Activated CD4-positive, alpha-beta T cell treated with anti-CD3 and anti-CD28 coated beads, Interleukin-2, amount 50 U/mL, for 48 hours (primary cell): Measurements from ENCODE around the gene PXK.

ENCODE experiments used
- DNase-seq, 2 experiments: peaks; one replicate each; pipeline ENCODE4 v3.0.0-alpha.2; 2020

Gene PXK

DNA sequence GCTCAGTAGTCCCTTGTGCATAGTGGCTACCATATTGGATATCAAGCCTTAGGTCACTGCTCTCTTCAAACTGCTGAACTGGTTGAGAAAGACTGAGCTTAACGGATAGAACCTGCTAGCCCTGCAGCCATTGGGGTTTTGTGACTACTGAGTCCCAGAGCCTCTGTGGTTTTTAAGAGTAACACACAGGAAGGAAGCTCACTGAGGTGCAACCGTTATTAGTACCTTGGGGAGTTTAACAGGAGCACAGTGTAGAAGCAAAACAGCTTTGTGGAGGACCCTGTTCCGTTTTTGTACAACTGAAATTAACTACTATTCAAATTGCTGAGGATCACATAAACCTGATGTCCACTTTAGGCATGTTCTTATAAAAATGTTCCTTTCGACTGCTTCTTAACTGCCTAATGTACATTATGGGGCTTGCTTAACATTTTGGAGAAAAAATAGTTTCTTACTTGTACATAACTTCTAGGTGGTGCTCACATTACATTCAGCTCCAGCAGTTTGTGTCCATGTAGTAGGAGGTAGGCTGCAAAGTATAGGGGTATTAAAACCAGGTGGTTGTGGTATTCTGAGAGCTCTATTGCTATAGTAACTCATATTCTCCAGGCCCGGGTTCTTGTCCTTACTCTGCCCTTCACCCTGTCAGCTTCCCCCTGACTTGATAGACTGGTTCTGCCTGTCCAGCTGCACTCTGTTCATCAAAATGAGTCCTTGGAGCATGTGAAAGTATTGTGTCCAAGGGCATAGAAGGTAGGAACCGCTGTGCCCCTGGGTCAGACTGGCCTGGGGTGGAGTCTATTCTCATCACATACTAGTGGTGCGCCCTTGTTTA lies 17.3 kb downstream of the PXK start:
- no peak for DNase-seq

DNA sequence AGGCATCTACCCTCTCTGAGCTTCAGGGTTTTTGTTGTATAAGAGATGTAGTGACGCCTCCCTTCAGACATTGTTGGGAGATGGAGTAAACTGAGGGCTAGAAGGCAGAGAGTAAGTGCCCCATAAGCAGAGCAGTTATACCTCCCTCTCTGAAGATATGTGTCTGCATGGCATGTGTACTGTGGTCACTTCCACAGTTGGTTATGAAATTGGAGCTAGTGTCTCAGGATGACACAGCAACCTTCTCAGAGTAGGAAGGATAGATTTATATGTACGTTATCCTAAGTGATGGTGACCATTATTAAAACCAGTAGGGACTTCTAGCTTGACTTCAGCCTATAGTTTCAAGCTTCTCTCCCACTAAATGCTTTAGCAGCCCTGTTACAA lies 17.9 kb downstream of the PXK start:
- no peak for DNase-seq

DNA sequence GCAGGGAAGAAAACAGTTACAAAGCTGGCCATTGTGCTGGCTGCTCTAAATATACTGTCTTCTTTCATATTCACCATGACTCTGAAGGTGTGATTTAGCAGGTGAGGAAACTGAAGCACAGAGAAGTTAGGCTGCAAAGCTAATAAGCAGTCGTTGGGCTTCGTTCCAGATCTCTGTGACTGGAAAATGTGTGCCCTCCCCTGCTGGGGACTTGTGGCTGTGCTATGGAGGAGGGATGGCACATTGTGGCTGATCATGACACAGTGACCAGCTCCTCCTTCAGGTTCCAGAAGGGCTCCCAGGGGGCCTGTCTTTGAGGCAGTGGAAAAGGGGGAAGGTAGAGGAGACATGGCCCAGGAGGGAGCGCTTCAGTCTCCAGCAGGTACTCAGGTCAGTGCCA lies 19.2 kb downstream of the PXK start:
- DNase-seq = no peak

DNA sequence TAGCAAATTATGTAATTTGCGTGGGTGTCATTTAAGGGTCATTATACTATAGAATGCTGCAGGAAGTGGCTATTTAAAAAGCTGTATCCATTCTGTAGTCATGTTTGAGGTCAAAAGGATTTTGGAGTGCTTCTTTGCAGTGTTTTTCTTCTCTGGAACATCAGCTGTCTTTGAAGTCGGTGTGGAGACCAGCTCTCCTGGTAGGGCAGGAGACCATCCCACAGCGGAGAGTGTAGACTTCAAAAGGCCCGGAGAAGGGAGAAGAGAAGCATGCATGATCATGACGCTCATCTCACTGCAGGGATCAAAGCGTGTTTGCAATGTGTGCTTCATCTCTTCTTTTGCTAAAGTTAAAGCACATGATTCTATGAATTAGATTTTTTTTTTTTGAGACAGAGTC lies 19.9 kb downstream of the PXK start:
- DNase-seq = no peak

DNA sequence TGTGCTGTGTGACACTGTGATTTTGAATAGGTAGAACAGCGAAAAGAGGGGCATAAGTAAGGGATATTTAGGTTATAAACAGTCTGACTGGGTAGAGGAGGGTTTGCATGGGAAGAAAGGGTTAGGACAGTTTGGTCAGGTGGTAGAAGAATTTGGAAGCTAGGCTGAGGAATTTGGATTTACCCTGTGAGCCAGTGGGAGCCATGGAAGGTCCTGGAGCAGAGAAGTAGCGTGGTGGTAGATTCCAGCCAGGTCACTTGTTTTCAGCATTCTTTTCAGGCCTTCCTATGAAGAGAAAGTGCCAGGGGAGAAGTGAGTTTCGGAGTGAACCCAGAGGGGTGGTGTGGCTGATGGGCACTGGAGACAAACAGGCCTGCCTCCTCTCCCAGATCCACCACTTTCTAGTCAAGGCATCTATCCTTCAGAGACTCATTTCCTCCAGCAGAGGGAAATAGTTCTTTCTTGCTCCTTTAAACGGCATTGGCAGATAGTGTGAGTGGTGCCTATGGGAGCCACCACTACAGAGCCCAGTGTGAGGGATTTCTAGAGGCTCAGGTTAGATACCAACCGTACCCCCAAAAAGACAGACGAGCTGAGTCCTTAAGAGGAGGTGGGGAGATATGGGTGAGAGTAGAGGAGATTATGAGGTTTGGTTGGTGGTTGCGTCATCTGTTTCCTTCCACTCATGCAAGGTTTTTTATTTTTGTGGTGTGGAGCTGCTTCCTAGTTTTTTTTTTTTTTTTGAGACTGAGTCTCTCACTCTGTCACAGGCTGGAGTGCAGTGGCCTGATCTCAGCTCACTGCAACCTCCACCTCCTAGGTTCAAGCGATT lies 21.2 kb downstream of the PXK start:
- no peak for DNase-seq

DNA sequence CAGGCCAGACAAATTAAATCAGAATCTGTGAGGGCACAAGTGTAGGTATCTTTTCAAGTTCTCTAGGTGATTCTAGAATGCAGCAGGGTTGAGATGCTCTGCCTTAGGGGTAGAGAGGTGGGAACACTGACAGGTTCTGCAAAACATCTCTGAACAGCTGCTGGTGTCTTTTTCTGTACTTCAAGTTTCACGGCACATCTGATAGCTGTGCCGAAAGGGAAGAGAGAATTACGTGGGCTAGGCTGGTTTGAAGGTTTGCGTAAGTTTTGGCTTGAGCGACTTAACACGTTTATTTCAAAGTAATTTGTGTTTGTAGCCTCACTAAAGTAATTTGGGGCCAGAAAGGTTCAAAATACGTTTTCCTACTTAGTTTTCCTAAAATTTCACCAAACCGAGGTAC lies 22.5 kb downstream of the PXK start:
- DNase-seq = no peak

DNA sequence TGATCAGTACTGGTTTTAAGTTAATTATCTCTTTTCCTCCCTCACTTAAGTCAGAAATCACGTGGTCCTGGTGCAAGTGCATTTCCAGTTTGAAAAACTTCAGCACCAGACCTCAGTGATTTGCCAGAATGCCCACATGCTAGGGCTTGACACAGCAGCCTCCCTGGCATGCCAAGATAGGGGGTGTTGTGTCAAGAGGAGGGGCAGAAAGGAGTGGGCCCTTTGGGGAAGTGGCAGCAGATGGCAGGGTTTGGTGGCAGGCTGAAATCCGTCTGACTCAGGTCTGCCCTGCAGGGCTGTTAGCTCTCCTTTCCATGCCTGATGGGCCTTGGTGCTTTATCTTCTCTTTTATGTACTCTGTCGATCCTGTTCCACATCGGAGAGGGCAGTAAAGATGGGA lies 23.4 kb downstream of the PXK start:
- DNase-seq = no peak

DNA sequence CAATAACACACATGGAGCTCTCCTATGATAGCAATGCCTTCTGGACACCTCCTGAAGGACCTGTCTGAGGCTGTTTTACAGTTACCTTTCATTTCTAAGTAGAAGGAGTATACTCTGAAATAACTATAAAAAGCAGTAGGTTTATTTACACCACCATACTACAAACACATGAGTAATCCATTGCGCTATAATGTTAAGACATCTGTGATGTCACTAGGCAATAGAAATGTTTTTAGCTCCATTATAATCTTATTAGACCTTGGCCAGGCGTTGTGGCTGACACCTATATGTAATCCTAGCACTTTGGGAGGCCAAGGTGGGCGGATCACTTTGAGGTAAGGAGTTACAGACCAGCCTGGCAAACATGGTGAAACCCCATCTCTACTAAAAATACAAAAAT lies 24.7 kb downstream of the PXK start:
- no peak for DNase-seq

DNA sequence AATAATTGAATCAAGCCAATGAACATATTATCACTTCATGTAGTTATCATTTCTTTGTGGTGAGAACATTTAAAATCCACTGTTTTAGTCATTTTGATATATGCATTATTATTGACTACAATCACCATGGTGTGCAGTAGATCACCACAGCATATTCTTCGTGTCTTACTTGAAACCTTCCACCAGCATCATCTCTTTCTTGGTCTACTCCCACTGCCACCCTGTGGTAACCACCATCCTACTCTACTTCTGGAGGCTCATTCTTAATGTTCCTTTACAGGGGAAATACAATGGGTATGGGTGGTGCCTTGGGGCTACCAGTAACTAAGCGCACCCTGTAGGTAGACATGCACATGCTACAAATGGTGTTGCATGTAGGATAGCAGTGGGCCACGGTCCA lies 25.4 kb downstream of the PXK start:
- peak in 1 of 2 experiments; percentile 17 for DNase-seq

DNA sequence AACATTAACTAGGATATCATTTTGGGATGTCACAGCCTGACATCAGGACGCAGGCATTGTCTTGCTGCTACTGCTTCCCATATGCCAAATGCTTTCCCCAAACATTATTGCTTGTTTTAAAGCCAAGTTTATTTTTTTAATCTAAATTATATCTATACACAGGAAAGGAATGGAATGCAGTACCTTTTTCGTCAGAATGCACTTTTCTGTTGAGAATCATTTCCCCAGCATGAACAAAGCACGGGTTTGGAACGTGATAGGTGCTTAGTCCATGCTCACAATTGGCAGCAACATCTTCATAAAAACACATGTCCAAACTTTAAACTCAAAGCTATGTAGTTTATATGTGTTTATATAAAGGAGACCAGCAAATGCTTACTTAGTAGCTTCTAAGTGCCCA lies 26.1 kb downstream of the PXK start:
- no peak for DNase-seq

DNA sequence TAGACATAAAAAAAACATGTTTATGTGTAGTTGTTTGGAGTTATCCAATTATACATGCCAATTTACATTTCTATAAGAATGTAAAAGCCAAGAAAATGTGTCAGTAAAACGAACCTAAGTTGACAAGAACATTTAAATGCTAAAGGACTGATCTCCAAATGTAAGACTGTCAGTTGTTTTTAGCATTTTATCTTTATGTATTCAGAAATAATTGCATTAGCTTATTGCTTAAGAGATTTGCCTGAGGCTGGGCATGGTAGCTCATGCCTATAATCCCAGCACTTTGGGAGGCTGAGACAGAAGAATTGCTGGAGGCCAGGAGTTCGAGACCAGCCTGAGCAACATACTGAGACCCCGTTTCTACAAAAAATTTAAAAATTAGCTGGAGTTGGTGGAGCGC lies 26.9 kb downstream of the PXK start:
- DNase-seq = no peak

DNA sequence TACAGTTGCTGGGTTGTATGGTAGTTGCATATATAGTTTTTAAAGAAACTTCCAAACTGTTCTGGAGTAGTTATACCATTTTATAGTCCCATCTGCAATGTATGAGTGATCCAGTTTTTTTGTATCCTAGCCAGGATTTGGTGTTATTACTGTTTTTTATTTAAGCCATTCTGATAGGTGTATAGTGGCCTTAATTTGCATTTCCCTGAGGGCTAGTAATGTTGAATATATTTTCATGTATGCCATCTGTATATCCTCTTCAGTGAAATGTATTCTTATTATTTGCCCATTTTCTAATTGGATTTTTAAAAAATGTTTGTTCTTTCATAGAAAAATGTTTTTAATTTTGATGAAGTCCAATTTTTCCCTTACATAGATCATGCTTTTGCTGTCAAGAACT lies 29.2 kb downstream of the PXK start:
- no peak for DNase-seq

DNA sequence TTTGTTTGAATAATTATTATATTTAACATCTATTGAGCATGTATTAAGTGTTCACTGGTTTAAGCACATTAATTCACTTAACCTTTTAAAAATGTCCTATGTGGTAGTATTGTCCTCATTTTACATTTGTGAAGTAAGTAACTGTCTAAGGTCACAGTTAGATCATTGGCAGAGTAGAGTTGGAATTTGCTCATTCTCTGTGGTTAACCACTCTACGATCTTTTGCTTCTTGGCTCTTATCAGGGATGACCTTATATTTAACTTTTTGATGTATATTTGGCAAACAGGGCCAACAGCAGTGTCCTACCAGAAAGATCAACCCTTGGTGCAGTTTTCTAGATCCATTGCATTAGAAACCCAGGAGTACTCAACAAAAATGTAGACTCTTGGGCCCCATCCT lies 34.0 kb downstream of the PXK start:
- no peak for DNase-seq

DNA sequence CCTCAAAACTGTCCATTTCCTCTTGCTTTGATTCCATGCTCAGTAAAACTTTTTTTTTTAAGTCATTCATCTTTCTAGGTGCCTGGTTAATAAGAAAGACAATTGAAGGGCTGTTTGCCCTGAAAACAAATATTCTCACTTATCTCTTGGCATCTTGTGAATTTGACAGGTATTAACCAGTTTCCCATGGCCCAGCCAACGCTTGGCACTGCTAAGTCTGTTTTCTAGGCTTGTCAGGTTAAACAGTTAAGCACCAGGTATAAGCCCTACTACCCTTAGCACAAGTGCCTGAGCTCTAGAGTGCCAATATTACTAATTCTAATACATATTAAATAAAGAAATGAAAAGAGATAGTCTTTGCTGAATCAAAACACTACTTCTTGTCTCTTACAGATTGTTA lies 36.3 kb downstream of the PXK start:
- no peak for DNase-seq

DNA sequence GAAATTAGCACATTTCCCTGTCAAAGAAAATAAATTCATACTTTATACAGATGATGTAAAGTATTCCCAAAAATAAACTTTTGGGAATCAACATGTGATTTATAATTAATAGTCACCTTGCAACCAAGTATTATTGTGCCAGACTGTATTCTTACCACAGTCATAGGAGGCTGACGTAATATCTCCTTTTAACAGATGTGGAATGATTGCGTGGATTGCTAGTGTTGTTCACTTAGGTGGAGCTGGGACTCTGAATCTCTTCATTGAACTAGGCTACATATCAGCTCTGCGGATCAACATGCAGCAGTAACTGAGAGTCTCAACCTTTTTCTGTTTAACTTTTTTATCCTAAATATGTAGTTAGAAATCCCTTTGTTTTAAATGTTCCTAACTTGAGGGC lies 37.2 kb downstream of the PXK start:
- DNase-seq = no peak

DNA sequence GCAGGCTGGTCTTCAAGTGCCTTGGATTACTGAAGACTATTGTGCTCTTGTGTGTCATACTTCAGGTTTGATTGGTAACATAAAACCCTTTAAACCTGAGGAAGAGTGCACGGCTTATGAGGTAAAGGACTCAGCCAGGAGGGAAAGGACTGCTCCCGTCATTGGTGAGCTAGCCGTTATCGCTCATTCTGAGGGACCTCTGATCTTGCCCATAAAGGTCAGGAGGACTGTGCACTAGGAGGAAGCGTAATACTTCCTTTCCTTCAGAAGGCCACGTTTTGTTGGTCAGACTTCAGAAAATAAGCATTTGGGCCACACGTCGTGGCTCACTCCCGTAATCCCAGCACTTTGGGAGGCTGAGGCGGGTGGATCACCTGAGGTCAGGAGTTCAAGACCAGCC lies 37.7 kb downstream of the PXK start:
- DNase-seq = no peak

DNA sequence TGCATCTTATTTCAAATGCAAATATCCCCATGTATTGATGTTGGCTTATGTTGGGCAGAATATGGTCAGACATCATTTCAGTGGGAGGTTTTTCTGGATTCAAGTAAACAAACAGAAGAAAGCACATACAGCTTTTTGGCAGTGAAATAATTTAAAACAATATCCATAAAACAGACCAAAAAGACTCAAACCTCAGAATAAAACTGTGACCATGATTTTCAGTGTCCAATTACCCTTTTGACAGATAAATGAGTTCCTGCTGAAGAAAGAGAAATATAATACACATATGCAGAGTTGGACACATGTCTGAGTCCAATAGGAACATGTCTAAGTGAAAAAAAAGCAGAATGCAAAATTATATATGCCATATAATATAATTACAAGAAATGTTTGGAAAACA lies 39.1 kb downstream of the PXK start:
- DNase-seq = no peak

DNA sequence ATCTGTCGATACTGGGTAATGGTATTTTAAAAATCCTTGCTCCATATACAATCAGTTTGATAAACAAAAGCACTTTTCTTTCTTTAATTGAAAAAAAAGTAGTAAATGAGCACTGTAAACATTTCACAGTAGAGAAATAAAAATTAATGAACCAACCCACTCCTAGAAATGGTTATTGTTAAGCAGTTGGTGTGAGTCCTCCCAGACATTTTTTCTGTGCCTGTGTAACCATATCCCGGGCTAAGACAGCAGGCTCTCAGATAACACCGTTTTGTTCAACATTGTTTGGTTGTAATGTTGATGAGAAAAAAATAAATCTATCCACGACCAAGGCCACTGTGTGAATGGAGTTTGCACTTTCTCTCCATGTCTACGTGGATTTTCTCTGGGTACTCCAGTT lies 42.6 kb downstream of the PXK start:
- no peak for DNase-seq

DNA sequence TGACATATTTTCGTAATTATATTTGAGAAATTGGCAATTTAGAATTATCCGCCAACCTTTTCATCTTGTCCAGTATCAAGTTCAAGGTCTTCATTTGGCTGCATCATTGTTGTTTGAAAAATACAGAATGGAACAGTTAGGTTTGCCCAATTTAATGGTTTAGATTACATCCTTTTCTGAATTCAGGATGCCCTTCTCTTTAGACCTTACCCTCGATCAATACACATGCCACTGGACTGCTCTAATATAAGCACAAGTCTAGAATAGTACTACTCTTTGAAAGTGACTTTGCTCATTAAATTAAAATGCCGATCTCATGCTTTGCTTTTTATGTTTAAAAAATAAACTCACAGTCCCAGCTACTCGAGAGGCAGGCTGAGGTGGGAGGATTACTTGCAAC lies 44.5 kb downstream of the PXK start:
- no peak for DNase-seq

DNA sequence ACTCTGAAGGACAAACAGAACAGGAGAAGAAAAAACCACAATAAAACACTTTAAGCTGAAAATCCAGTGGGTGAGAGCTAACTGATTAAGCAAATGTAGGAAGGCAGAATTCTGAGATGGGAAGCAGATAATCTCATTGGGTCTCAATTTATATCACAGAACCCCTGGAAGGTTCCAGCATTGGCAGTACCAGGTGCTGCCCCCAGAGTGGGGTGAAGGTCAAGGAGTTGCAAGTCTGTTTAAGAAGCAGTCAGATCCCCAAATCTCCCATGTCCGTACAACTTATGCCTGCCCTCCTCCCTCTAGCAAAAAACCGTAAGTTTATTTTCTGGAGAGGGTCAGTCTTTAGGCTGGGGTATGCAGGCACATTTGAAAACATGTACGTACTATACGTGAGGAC lies 45.1 kb downstream of the PXK start:
- no peak for DNase-seq

DNA sequence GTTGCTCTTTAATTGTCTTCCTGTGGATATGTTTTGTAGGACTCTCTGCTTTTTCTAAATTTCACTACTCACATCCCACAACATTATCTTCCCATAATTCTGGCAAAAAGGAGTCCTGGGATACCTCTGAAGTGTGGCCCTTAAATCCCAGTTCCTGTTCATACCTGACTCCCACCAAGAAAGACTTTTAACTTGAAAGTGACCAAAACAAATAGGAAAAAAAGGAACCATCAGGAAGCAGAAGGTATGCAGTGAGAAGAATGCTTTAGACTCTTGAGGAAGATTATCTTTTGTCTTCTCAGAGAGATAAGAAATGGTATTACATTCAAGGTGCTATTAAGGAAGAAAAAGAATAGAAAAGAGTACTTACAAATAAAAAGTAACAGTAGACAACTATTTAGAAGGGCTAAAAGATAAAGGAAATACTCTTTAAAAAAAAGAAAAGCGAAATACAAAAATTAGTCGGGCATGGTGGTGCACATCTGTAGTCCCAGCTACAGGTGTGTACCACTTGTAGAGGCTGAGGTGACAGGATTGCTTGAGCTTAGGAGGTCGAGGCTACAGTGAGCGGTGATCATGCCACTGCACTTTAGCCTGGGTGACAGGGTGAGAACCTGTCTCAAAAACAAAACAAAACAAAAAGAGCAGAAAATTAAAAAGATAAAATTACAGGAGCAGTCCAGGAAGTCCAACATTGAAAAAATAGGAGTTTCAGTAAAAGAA lies 46.8 kb downstream of the PXK start:
- DNase-seq = no peak

DNA sequence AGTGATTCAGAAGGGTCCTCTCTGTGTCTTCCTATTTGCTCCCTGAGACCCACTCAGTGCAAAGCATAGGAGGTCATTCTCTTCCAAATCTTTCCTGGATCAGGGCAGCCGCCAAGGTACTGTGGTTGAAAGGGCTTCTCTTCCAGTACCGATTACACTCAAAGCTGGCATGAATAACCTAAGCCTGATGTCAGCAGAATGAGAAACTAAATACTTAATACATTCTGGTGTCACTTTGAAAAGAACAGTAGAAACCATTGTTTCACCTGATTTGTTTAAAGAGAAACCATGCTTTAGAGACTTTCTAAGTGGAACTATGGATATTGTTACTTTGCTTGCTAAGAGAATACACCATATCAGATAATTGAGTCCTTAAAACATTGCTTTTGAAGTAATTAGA lies 50.8 kb downstream of the PXK start:
- no peak for DNase-seq

DNA sequence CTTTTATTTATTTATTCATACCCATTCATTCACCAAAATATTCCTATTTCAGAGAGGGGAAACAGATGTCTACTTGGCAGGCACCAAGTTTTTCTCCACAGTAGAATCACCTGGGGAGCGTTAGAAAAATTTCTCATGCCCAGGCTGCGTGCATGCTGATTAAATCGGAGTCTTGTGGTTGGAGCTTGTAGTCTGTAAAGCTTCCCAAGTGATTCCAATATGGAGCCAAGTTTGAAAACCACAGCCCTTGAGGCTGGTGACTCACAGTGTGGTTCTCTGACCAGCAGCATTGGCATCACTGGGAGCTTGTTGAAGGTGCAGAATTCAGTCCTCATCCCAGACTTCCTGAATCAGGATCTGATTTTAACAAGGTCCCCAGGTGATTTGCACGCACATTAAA lies 51.2 kb downstream of the PXK start:
- DNase-seq = no peak
